Dermis microvascular lymphatic vessel endothelial cell (primary cell): ENCODE data around the gene BHLHE23. TPM values are rescaled to one million over a fixed set of nuclear protein-coding genes. Genes with fewer than 3 reads are reported as not detected.
"Not testable (repeated sequence)": the region's sequence is repeated elsewhere in the genome, so short reads cannot be mapped to it uniquely, and the experiment has no call there.

Experiments
- DNase-seq, 2 donors: peaks; one replicate each; pipeline versions ENCODE4 v3.0.0 to v3.0.0-alpha.2; 2010; ENCODE audit warnings: low read depth in 2 of 2
- total RNA-seq: library from RNA; depleted of rRNA; stranded (reverse); fragments of >200 nt; gene quantifications from 2 replicates; pipeline ENCODE4 v1.2.1, GENCODE V29; 2014

BHLHE23 gene
- total RNA-seq, 1 donor from 2014 or later, result not detected

DNA sequence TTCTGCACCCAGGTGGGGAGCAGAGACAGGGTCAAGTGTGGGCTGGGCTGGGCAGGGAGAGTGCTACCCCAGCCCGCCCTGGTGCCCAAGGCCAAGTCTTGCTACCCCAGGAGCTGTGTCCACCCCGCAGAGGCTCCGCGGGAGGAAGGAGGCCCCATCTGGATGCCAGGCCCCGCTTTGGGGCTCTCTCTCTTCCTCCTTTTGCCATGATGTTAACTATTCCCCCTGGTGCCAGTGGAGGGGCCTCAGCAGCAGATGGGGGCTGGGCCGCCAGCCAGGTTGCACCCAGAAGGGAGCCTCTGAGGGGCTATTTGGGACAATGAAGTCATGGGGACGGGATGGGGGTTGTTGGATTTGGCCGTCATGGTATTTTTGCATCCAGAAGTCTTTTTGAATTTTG, 45.0 kb downstream of the BHLHE23 start:
- DNase-seq, result no peak

DNA sequence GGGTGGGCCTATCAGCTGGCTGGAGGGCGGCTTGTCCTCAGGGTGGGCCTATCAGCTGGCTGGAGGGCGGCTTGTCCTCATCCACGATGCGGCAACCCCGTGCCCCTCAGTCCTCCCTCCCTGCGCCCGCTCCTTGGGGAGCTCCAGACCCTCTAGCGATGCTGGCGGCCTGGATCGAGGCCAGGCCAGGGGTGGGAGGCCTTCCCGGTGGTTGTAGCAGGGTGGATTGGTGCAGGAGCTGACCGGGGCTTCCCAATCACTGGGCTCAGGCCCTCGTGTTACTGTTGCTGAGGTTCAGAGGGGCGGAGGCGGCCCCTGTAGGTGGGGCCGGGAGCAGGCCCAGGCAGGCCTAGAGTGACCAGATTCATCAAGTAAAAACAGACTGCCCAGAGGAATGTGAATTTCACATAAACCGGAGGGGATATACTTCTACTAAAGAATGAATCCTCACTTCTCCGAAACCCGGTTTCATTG, 45.4 kb downstream of the BHLHE23 start:
- DNase-seq, result no peak

DNA sequence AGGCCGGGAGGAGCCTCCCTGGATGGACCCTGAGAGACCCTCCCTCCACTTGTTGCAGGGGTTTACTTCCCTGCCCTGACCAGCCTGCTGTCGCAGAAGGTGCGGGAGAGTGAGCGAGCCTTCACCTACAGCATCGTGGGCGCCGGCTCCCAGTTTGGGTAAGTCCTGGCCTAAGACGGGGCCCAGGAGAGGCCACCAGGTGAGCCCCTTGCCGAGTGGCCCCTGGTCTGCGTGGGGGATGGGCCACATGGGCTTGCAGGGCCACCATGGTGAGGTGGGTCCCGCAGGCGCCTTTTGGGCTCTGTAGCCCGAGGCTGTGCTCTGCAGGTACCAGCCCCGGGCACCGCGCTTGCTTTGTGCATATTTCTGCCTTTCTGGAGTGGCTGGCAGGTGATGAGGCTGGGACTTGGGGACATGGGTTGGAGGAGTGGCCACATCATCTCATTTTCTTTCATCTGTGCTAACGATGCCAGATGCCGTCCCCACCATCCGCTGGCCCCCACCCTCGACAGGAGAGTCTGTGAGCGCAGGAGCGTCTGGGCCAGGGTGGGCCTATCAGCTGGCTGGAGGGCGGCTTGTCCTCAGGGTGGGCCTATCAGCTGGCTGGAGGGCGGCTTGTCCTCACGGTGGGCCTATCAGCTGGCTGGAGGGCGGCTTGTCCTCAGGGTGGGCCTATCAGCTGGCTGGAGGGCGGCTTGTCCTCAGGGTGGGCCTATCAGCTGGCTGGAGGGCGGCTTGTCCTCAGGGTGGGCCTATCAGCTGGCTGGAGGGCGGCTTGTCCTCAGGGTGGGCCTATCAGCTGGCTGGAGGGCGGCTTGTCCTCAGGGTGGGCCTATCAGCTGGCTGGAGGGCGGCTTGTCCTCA, 46.1 kb downstream of the BHLHE23 start:
- not testable (repeated sequence) for DNase-seq

DNA sequence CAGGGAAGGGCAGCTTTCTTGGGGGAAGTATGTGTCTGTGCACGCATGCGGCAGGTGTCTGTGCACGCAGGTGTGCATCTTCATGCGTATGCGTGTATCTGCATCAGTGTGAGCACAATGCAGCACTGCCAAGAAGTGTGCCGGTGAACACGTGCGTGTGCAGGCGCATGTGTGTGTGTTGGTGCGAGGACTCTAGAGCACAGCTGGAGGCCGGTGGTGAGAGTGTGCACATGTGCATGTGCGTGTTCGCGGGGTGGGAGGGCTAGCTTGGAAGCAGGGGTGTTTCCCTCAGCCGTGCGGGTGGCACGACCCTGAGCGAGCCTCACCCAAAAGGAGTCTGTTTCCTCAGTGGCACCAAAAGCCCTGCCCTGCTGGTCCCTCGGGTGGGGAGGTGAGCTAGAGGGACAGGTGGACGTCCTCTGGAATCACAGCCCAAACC, 46.7 kb downstream of the BHLHE23 start:
- DNase-seq, result no peak

DNA sequence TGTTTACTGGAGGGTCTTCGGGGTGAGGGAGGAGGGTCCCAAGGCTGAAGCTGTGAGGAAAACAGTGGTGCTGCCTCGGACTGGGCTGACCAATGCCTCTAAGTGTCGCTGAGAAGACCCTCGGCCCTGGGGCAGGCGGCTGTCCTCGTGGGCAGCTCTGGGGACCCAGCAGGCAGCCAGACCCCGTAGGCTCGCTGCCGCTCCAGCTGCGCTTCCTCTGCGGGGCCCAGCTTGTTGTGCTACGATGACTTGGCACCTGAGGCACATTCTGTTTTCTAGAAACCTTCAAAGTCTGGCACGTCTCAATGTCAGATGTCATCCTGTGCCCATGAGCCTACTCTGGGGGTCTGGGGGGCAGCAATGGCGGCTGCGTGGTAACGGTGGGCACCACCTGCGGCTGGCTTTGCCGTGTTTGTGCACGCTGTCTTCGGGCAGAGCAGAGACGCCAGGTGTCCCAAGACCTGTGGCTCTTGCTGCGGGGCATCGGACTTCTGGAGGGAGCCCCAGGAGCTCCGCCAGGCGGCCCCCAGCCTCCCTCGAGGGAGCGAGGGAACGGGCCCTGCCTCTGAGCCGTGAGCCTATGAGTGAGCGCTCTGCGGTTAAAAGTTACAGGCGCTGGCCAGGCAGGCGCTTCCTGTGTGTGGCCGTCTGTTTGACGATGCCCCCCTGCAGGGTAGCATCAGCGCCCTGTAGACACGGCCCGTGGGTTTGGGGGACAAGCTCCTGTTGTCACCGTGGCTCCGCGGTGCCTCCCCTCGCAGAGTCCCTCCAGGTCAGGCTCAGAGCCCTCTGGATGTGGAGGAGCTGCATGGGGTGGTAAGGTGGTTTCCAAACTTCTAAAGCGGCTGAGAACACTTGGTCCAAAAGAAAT, 47.4 kb downstream of the BHLHE23 start:
- DNase-seq, result no peak

DNA sequence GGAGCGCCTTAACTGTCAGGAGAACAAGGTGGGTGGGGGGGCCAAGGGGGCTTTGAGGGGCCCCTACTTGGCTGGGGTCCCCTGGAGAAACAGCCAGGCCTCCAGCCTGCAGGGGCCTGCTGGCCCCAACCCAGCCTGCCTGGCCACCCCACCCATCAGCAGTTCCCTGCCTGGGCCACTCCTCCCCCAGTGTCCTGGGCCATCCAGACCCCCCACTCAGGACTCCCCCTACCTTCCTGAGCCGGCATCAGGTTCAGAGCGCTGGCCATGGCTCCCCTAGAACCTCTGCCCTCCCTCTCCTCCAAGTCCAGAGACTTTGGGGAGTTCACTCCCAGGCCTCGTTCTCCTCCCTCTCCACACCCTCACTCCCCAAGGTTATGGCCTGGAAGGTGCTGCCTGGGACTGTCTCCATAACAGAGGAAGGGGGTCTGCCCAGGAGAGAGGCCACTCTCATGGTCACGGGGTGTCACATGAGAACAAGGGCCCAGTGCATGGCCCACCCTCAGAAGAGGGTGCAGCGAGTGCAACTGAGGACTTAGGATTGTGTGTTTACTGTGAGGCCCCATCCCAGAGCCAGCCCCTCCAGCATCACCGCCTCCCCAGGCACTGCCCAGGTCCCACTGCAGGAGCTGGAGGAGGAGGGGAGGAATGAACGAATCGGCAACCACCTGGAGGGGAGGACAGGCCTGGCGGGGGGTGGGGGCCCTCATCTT, 48.2 kb downstream of the BHLHE23 start:
- no peak for DNase-seq

DNA sequence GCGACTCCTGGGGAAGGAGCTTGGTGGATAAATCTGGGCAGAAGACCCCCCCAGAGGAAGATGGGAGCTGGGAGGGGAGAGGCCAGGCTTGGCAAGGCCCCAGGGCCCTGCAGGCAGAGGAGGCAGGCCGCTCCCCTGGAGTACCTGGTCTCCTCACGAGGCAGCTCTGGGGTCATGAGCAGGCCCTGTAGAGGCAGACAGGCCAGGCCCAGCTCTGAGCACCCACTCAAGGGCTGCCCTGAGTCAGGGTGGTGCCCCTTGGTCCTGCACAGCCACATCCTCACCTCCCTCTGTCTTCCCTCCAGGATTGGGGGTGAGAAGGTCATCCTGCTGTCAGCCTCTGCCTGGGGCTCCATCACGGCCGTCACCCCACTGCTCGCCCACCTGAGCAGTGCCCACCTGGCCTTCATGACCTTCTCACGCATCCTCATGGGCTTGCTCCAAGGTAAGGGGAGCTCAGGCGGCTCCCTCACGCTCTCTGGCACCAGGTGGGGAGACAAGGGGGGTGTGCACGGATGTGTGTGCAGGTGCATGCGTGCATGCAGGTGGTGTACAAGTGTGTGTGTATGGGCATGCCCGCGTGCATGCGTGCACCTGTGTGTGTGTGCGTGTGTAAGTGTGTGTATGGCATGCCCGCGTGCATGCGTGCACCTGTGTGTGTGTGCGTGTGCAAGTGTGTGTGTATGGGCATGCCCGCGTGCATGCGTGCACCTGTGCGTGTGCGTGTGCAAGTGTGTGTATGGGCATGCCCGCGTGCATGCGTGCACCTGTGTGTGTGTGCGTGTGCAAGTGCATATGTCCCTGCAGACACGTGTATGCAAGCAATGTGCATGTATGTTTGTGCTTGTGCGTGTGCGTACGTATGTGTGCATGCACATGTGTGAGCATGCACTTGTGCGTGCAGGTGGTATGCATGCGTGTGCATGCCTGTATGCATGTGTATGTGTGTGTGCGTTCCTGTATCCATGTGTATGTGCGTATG, 49.3 kb downstream of the BHLHE23 start:
- no peak for DNase-seq

DNA sequence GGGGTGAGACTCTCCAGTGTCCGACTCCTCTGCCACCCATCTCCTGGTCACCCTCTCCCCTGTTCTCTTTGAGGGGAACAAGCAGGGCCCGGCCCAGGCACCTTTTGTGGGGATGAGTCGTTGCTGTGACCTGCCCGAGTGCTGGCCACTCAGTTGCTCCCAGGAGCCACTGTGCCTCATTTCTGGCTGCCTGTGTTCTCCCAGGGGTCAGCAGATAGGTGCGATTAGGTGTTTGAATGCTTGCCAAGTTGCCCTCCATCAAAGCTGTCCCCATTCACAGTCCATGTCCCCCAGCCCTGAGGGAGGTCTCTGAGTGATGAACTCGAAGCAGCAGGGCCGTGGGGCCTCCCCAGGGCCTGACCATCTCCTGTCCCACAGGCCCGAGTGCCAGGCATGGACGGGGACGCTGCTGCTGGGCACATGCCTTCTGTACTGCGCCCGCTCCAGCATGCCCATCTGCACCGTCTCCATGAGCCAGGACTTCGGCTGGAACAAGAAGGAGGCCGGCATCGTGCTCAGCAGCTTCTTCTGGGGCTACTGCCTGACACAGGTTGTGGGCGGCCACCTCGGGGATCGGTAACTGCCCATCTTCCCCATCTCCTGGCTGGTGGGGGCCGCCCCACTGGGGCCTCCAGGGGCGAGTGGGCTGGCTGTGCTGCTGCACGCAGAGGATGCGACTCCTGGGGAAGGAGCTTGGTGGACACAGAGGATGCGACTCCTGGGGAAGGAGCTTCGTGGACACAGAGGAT, 50.2 kb downstream of the BHLHE23 start:
- no peak for DNase-seq

Other genes starting within 250 kb of the BHLHE23 start
- 15.4 and 17.1 TPM in 2 replicates for gene MRGBP, start 210.5 kb downstream of the BHLHE23 start, total RNA-seq
- gene OGFR, start 202.1 kb downstream of the BHLHE23 start, total RNA-seq, result 18.2 and 29.2 TPM in 2 replicates
- gene COL9A3, start 189.9 kb downstream of the BHLHE23 start, total RNA-seq, result 0.38 and 1.0 TPM in 2 replicates
- gene TCFL5, start 145.1 kb downstream of the BHLHE23 start, total RNA-seq, result 9.5 and 10.1 TPM in 2 replicates
- gene DIDO1, start 80.5 kb downstream of the BHLHE23 start, total RNA-seq, result 20.4 and 29.5 TPM in 2 replicates
- 34.8 and 41.7 TPM in 2 replicates for gene GID8, start 68.8 kb downstream of the BHLHE23 start, total RNA-seq
- 5.4 and 6.2 TPM in 2 replicates for gene SLC17A9, start 54.3 kb downstream of the BHLHE23 start, total RNA-seq
- gene YTHDF1, start 209.2 kb upstream of the BHLHE23 start, total RNA-seq, result 16.4 and 24.3 TPM in 2 replicates
- gene BIRC7, start 228.9 kb upstream of the BHLHE23 start, total RNA-seq, result not detected in 2 replicates
- gene NKAIN4, start 247.5 kb upstream of the BHLHE23 start, total RNA-seq, result not detected in 2 replicates